SK-N-SH (cell line): ENCODE results near the gene UBE2C.

ENCODE experiments used
- CTCF ChIP-seq: fragments of 200-600 bp; sonication (generic); IDR thresholded peaks from 2 replicates; pipeline ENCODE4 v1.6.1; 2017; ENCODE audit warnings: antibody characterized with exemption, mild to moderate bottlenecking, moderate library complexity
- GATA2 ChIP-seq: sonication (generic); formaldehyde crosslinking; IDR thresholded peaks from 2 replicates; pipeline ENCODE4 v1.5.0; 2020; ENCODE audit warnings: mild to moderate bottlenecking, missing genetic modification reagents

DNA sequence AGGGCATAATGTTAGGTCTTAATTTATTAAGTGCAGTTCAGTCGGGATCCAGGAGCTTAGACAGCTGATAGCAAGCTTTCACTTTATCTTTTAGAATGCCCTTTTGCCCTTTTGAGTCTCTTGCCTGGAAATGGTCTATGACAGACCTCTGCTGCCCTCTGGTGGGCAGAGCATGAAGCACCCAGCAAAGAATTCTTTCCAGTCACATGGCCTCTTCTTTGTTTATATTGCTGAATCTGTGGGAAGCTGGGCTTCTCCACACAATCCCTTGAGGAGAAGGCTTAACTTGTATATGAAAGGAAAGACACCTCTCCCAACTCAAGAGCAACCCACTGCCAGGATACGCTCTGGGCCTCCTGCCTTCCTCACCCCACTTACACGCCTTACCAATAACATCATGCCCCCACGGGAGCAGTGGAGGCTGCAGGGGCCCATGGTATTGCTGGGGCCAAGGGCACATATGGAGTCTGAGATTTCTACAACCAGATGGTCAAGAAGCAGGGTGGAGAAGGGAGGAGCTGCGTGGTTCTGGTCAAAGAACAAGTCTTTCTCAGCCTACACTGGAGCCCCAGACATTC lies 41.2 kb upstream of the UBE2C start:
- TF ChIP-seq GATA2 (CRISPR knock-in tag) (no peak), CTCF (peak; percentile 97)
